GM23338 (cell line): ENCODE data around the gene PROX2. TPM values are rescaled to one million over a fixed set of nuclear protein-coding genes. Genes with fewer than 3 reads are reported as not detected.

ENCODE experiments used
- ATAC-seq: fragments of 200-7000 bp; cut with Tn5 transposase; 3 replicates; pipeline ENCODE4 v1.9.1; 2020
- DNase-seq: peaks from one replicate; pipeline ENCODE4 v3.0.0-alpha.2; 2015; ENCODE audit warnings: low spot score
- H2AFZ ChIP-seq: fragments of 200-600 bp; sonication (generic); 2 replicates; pipeline ENCODE4 v1.8.0; 2016; ENCODE audit warnings: antibody characterized with exemption, mild to moderate bottlenecking, moderate library complexity
- H3F3A ChIP-seq: fragments of 200-600 bp; sonication (generic); replicated peaks from 2 replicates; pipeline ENCODE4 v1.8.0; 2017; ENCODE audit warnings: antibody characterized with exemption, mixed run types, low read depth
- H3K27ac ChIP-seq: fragments of 200-600 bp; sonication (generic); 2 replicates; pipeline ENCODE4 v1.6.1; 2016; ENCODE audit warnings: low read depth
- H3K27me3 ChIP-seq: fragments of 200-600 bp; sonication (generic); 2 replicates; pipeline ENCODE4 v1.8.0; 2016; ENCODE audit warnings: mild to moderate bottlenecking, mixed run types, moderate library complexity; ENCODE audit not compliant: insufficient read depth
- H3K36me3 ChIP-seq: fragments of 200-600 bp; sonication (generic); 2 replicates; pipeline ENCODE4 v1.8.0; 2016; ENCODE audit warnings: mild to moderate bottlenecking; ENCODE audit not compliant: insufficient read depth
- H3K4me1 ChIP-seq: fragments of 200-600 bp; sonication (generic); 2 replicates; pipeline ENCODE4 v1.8.0; 2016; ENCODE audit warnings: mild to moderate bottlenecking, moderate library complexity; ENCODE audit not compliant: insufficient read depth
- H3K4me2 ChIP-seq: fragments of 200-600 bp; sonication (generic); 2 replicates; pipeline ENCODE4 v1.7.1; 2017; ENCODE audit warnings: mixed run types
- H3K4me3 ChIP-seq: fragments of 200-600 bp; sonication (generic); 2 replicates; pipeline ENCODE4 v1.6.1; 2016; ENCODE audit warnings: mixed run types
- H3K79me2 ChIP-seq: fragments of 200-600 bp; sonication (generic); replicated peaks from 2 replicates; pipeline ENCODE4 v1.8.0; 2017; ENCODE audit warnings: mild to moderate bottlenecking; ENCODE audit not compliant: insufficient read depth
- H3K9me2 ChIP-seq: fragments of 200-600 bp; sonication (generic); 2 replicates; pipeline ENCODE4 v1.8.0; 2017; ENCODE audit not compliant: insufficient read depth
- H4K20me1 ChIP-seq: fragments of 200-600 bp; sonication (generic); replicated peaks from 2 replicates; pipeline ENCODE4 v1.8.0; 2017; ENCODE audit warnings: mild to moderate bottlenecking; ENCODE audit not compliant: insufficient read depth
- H3K27ac Mint-ChIP-seq: 2 replicates; pipeline ENCODE4 v1.8.0; 2020; ENCODE audit warnings: inconsistent platforms, mild to moderate bottlenecking, moderate library complexity, mixed read lengths
- H3K27me3 Mint-ChIP-seq: 3 replicates; pipeline ENCODE4 v1.8.0; 2022; ENCODE audit warnings: low read depth, mild to moderate bottlenecking, moderate library complexity, mixed read lengths, inconsistent platforms; ENCODE audit not compliant: insufficient read depth, poor library complexity
- H3K36me3 Mint-ChIP-seq: 3 replicates; pipeline ENCODE4 v1.8.0; 2021; ENCODE audit warnings: low read depth, mild to moderate bottlenecking, inconsistent platforms, moderate library complexity, mixed read lengths
- H3K4me1 Mint-ChIP-seq: 3 replicates; pipeline ENCODE4 v1.8.0; 2020; ENCODE audit warnings: mild to moderate bottlenecking, inconsistent platforms, mixed read lengths
- H3K4me3 Mint-ChIP-seq: 3 replicates; pipeline ENCODE4 v1.8.0; 2021; ENCODE audit warnings: moderate library complexity, mild to moderate bottlenecking, inconsistent platforms, mixed read lengths
- H3K9me3 Mint-ChIP-seq: 3 replicates; pipeline ENCODE4 v1.8.0; 2020; ENCODE audit warnings: moderate library complexity, mild to moderate bottlenecking, inconsistent platforms, mixed read lengths
- CREB1 ChIP-seq: fragments of 250-450 bp; sonication (Bioruptor Pico); IDR thresholded peaks from 2 replicates; pipeline ENCODE4 v1.5.0; 2020; ENCODE audit warnings: low read depth, mild to moderate bottlenecking, moderate library complexity
- JUNB ChIP-seq: IDR thresholded peaks from one replicate; pipeline ENCODE4 v1.6.1; 2016; ENCODE audit warnings: antibody characterized with exemption; ENCODE audit not compliant: unreplicated experiment
- NANOG ChIP-seq: IDR thresholded peaks from 2 replicates; pipeline ENCODE4 v1.6.1; 2016; ENCODE audit warnings: antibody characterized with exemption, borderline replicate concordance
- polyA plus RNA-seq: library from polyadenylated mRNA; unstranded; fragments of >200 nt; fragmentation: Nextera tagmentation; extraction: Ambion mirVana; gene quantifications from 2 replicates; pipeline ENCODE4 v1.2.1, GENCODE V29; 2016
- total RNA-seq: library from RNA; depleted of rRNA; stranded (reverse); fragments of >200 nt; shearing (Covaris generic); gene quantifications from 2 replicates; pipeline ENCODE4 v1.2.3, GENCODE V29; 2014
- TF ChIP-seq, protein P1 (sequence below): fragments of 250-450 bp; sonication (Bioruptor Pico); IDR thresholded peaks from 2 replicates; pipeline ENCODE4 v1.5.0; 2020; ENCODE audit warnings: mild to moderate bottlenecking, moderate library complexity
- TF ChIP-seq, protein P2 (sequence below), 2 experiments: fragments of 200-600 bp in 1 of 2; sonication (generic) in 1 of 2; conservative IDR thresholded peaks; 2 replicates each; pipeline versions ENCODE4 v1.5.1 to v1.6.1; 2016 to 2017; ENCODE audit warnings: antibody characterized with exemption in 2 of 2, low read depth in 2 of 2, mild to moderate bottlenecking in 2 of 2, moderate library complexity in 1 of 2
- TF ChIP-seq, protein P3 (sequence below): IDR thresholded peaks from 2 replicates; pipeline ENCODE4 v1.6.1; 2016; ENCODE audit warnings: antibody characterized with exemption

Gene PROX2
- total and polyA plus RNA-seq, 2 experiments from 2014 or later = 0.06 TPM; not detected in 1

DNA sequence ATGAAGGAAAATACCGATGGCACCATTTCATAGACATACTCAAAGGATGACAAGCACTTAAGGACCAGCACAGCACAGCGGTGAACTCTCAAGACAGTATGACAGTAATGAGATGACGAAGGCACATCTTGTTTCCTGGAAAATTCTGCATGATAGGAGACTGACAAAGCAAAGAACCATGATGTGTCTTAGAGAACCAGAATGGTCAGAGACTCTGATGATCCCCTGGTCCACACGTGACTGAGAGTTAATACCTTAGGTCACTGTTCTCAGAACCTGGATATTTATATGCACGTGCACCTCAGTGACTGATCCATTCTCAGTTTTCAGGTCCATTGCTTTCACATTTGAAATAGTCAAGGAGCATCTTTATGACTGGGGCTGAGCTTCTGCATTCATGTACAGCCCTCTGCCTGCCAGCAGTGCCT, 35.3 kb downstream of the PROX2 start (continued):
- TF ChIP-seq, protein P1, sequence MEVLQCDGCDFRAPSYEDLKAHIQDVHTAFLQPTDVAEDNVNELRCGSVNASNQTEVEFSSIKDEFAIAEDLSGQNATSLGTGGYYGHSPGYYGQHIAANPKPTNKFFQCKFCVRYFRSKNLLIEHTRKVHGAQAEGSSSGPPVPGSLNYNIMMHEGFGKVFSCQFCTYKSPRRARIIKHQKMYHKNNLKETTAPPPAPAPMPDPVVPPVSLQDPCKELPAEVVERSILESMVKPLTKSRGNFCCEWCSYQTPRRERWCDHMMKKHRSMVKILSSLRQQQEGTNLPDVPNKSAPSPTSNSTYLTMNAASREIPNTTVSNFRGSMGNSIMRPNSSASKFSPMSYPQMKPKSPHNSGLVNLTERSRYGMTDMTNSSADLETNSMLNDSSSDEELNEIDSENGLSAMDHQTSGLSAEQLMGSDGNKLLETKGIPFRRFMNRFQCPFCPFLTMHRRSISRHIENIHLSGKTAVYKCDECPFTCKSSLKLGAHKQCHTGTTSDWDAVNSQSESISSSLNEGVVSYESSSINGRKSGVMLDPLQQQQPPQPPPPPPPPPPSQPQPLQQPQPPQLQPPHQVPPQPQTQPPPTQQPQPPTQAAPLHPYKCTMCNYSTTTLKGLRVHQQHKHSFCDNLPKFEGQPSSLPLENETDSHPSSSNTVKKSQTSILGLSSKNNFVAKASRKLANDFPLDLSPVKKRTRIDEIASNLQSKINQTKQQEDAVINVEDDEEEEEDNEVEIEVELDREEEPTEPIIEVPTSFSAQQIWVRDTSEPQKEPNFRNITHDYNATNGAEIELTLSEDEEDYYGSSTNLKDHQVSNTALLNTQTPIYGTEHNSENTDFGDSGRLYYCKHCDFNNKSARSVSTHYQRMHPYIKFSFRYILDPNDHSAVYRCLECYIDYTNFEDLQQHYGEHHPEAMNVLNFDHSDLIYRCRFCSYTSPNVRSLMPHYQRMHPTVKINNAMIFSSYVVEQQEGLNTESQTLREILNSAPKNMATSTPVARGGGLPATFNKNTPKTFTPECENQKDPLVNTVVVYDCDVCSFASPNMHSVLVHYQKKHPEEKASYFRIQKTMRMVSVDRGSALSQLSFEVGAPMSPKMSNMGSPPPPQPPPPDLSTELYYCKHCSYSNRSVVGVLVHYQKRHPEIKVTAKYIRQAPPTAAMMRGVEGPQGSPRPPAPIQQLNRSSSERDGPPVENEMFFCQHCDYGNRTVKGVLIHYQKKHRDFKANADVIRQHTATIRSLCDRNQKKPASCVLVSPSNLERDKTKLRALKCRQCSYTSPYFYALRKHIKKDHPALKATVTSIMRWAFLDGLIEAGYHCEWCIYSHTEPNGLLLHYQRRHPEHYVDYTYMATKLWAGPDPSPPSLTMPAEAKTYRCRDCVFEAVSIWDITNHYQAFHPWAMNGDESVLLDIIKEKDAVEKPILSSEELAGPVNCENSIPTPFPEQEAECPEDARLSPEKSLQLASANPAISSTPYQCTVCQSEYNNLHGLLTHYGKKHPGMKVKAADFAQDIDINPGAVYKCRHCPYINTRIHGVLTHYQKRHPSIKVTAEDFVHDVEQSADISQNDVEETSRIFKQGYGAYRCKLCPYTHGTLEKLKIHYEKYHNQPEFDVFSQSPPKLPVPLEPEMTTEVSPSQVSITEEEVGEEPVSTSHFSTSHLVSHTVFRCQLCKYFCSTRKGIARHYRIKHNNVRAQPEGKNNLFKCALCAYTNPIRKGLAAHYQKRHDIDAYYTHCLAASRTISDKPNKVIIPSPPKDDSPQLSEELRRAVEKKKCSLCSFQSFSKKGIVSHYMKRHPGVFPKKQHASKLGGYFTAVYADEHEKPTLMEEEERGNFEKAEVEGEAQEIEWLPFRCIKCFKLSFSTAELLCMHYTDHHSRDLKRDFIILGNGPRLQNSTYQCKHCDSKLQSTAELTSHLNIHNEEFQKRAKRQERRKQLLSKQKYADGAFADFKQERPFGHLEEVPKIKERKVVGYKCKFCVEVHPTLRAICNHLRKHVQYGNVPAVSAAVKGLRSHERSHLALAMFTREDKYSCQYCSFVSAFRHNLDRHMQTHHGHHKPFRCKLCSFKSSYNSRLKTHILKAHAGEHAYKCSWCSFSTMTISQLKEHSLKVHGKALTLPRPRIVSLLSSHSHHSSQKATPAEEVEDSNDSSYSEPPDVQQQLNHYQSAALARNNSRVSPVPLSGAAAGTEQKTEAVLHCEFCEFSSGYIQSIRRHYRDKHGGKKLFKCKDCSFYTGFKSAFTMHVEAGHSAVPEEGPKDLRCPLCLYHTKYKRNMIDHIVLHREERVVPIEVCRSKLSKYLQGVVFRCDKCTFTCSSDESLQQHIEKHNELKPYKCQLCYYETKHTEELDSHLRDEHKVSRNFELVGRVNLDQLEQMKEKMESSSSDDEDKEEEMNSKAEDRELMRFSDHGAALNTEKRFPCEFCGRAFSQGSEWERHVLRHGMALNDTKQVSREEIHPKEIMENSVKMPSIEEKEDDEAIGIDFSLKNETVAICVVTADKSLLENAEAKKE = no peak
- TF ChIP-seq NANOG = no peak
- TF ChIP-seq, protein P2, sequence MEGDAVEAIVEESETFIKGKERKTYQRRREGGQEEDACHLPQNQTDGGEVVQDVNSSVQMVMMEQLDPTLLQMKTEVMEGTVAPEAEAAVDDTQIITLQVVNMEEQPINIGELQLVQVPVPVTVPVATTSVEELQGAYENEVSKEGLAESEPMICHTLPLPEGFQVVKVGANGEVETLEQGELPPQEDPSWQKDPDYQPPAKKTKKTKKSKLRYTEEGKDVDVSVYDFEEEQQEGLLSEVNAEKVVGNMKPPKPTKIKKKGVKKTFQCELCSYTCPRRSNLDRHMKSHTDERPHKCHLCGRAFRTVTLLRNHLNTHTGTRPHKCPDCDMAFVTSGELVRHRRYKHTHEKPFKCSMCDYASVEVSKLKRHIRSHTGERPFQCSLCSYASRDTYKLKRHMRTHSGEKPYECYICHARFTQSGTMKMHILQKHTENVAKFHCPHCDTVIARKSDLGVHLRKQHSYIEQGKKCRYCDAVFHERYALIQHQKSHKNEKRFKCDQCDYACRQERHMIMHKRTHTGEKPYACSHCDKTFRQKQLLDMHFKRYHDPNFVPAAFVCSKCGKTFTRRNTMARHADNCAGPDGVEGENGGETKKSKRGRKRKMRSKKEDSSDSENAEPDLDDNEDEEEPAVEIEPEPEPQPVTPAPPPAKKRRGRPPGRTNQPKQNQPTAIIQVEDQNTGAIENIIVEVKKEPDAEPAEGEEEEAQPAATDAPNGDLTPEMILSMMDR (conservative IDR thresholded peaks at IDR 0.05; ENCODE audit: low read depth in 2 of 2) = no peak
- TF ChIP-seq, protein P3, sequence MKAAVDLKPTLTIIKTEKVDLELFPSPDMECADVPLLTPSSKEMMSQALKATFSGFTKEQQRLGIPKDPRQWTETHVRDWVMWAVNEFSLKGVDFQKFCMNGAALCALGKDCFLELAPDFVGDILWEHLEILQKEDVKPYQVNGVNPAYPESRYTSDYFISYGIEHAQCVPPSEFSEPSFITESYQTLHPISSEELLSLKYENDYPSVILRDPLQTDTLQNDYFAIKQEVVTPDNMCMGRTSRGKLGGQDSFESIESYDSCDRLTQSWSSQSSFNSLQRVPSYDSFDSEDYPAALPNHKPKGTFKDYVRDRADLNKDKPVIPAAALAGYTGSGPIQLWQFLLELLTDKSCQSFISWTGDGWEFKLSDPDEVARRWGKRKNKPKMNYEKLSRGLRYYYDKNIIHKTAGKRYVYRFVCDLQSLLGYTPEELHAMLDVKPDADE = no peak

DNA sequence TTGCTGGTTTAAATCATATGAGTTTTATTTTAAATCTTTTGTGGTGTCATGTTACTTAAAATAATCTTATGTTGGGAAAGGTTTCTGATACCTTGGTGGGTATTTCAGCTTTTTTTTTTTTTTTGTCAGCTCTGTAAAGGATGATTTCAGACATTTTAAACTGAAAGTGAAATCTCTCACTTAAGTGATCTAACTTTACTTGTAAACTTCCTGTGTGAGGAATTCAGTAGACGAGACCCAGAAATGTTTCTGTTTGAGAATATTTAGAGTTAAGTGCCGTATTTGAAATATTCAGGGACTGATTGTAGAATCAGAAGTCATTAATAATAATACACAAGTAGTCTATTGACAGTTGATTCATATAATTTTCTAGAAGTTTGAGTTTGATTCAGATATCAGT, 37.8 kb downstream of the PROX2 start:
- no peaks in the 10 kb centered on the region for H3K9me3 Mint-ChIP-seq
- H3K36me3 Mint-ChIP-seq = peaks cover 3% of the 10 kb centered on the region; the same call in 2 of the 3 replicates
- H3K27me3 Mint-ChIP-seq = peaks cover 2% of the 10 kb centered on the region
- Histone ChIP-seq H3K4me3 (no peak overlapping the region), H4K20me1 (no peaks in the 10 kb centered on the region), H3K4me2 (no peak overlapping the region), H3K9me2 (no peaks in the 10 kb centered on the region), H3F3A (no peaks in the 10 kb centered on the region), H3K36me3 (peaks cover 10% of the 10 kb centered on the region; the same call in 1 of the 2 replicates), H2AFZ (no peak overlapping the region), H3K27ac (no peak overlapping the region), H3K4me1 (no peaks in the 10 kb centered on the region), H3K27me3 (no peaks in the 10 kb centered on the region), H3K79me2 (no peaks in the 10 kb centered on the region)
- ATAC-seq = no peak
- H3K27ac Mint-ChIP-seq = no peak overlapping the region
- peaks cover 5% of the 10 kb centered on the region; the same call in 2 of the 3 replicates for H3K4me1 Mint-ChIP-seq
- H3K4me3 Mint-ChIP-seq = no peak overlapping the region
- TF ChIP-seq NANOG (no peak), JUNB (no peak), CREB1 (CRISPR knock-in tag) (no peak)
- TF ChIP-seq, protein P3 = no peak
- DNase-seq = no peak
